Right lobe of liver (tissue), 4 donors: ENCODE results near the gene MYOM1.

Source experiments
- CTCF ChIP-seq, 4 donors: fragments of 200-600 bp in 3 of 4; fragments of 450-650 bp in 1 of 4; IDR thresholded peaks; one replicate each; pipeline versions ENCODE4 v1.5.1 to v1.8.0; 2016 to 2022; ENCODE audit warnings: antibody characterized with exemption in 4 of 4, mild to moderate bottlenecking in 2 of 4
- POLR2A ChIP-seq: fragments of 450-650 bp; IDR thresholded peaks from one replicate; pipeline ENCODE4 v1.6.1; 2017; ENCODE audit warnings: antibody characterized with exemption, mild to moderate bottlenecking
- donor health status: DM: no; HTN: no; CAD: no.
- donor health status: DM: no; HTN: no; CAD: no.
- donor health status: DM: no; HTN: yes; CAD: no.

- TF ChIP-seq CTCF (IDR thresholded peaks at IDR 0.05) (no peak), POLR2A (no peak)
Measured at GRCh38 chr18:3040173-3040572, 179.6 kb downstream of the MYOM1 start.
